ENCODE data around the gene ERP44.
A peak's percentile ranks its signal among the peaks of the same experiment; 100 is the strongest.
"Not testable (repeated sequence)": the region's sequence is repeated elsewhere in the genome, so short reads cannot be mapped to it uniquely, and the experiment has no call there.

The ERP44 gene

DNA sequence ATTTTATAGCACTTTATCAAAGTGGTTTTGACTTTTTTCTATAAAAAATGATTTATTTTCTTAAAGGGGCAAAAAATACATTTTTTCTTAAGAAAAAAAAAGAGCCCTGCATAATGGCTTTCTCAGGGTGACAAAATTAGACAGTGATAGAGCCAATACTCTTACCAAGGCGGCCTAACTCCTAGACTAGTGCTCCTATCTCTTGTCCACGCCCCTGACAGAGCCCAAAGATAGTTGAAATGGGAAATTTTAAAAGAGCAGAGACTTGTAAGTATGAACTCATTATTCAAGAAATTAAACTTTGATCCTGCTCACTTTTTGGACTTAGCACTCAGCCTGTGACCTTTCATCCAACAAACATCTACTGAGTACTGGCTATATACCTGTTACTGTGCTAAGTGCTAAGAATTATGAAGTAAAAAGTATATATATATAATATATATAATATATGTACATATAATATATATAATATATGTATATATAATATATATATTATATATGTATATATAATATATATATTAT is 1.4 kb upstream of the ERP44 start:
- no peak for DNase-seq (ENCODE audit: low read depth in 2 of 2)

DNA sequence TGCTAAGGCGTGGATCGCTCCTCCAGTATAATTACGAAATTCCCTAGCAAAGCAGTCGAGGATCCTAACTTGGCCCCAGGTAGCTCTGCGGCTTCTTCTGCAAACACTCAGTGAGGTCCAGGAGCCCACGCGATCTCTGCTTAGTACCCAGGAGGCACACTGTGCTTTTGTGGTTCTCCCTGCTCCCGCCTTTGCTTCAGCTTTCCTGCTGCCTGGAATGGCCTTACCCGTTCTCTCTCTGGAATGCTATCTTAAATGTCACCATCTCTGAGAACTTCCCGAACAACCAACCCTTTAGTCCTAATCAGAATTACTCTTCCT is 882 bp upstream of the ERP44 start:
- no peak for DNase-seq (ENCODE audit: low read depth in 2 of 2)

DNA sequence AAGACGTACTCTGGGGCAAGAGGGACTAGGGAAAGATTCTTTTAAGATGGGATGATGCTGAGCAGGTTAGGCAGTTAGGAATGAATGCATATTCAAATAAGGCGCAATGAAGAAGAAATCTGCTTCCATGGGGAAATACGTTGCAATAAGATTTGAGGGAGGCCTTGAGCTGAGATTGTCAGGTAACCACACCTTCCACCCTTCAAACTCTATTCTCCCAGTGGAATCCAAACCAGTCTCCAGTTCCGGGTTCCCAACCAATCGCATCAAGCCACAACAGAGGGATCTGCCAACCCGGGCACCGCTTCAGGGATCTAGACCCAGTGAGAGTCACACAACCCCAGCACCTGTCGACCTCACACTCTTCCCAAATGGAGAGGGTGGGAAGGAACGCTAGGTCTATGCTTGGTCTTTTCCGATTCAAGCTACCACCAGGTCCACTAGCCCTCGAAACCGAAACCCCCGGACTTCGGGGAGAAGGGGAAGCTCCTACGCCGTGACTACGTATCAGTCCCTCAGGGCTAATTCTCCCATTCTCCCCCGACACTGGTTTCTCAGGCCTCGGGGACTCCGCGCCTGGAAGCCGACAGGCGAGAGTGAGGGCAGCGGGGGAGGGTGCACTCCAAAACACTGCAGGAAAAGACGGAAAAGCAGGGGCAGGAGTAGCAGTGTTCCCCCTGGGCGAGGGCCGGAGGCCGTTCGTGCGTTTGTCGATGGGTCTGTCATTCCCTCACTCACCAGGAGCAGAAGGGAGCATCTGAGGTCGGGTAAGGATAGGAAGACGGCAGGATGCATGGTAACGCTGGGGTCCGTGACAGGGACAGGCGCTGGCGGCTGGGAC is 534 bp downstream of the ERP44 start:
- no peak for DNase-seq (ENCODE audit: low read depth in 2 of 2)

DNA sequence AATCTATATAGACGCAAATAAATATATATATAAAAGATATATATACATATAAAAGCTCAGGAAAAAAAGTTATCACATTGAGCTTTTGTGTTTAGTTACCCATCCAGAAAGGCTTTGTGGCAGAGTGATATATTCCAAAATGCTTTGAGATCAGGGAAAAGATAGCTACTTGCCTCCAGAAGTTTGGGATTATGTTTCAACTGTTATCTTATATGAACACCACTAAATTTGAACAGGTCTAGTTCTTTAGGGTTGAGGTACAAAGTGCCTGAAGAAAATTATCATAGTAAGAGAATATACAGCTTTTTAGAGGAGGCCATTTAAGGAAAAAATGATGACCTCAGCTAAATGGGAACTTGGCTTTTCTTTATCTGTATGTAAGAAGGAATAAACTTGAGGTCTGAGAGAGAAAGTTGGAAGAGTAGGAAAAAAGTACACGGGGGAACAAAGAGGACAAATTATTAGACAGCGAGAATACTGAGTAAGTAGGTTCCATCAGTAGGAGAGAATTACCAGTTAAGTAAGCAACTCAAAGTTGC is 2.4 kb downstream of the ERP44 start:
- DNase-seq (ENCODE audit: low read depth in 2 of 2): no peak

DNA sequence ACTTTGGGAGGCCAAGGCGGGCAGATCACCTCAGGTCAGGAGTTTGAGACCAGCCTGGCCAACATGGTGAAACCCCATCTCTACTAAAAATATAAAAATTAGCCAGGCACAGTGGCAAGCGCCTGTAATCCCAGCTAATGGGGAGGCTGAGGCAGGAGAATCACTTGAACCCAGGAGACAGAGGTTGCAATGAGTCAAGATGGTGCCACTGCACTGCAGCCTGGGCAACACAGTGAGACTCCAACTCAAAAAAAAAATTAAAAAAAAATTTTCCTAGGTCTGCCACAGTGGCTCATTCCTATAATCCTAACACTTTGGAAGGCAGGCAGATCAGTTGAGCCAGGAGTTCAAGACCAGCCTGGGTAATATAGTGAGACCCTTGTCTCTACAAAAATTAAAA is 4.4 kb downstream of the ERP44 start:
- DNase-seq (ENCODE audit: low read depth in 2 of 2): not testable (repeated sequence)

DNA sequence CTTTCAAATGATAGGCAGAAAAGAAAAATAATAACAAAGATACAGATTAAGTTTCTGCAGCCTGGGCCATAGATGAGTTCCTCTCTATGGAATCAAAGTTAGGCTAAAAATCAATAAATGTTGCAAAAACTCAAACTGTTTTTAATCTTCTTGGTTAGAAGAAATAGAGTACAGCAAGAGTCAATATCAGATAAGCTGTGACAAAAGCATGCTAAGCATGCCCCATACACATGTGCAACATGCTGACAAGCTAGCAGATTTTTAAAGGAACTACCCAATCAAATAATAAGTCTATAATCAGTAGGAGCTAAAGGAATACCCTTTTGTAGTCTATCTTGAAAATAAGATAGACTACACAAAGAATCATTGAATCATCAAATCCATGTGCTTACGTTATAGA is 6.7 kb downstream of the ERP44 start:
- no peak for DNase-seq (ENCODE audit: low read depth in 2 of 2)

DNA sequence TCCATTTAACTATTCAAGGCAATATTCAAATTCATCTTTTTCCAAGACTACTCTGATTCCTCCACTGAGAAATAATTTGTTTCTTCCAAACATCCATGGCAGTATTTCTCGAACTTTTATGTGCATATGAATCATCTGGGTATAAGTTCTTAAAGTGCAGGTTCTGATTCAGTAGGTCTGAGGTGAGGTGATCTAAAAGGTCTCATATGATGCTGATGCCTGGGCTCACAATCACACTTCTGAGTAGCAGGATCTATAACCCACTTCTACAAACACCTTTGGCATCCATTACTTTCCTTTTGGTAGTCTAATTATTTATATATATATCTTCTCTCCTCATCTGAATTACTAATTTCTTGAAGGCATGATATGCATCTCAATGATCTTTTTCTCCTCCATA is 7.2 kb downstream of the ERP44 start:
- DNase-seq (ENCODE audit: low read depth in 2 of 2): no peak

DNA sequence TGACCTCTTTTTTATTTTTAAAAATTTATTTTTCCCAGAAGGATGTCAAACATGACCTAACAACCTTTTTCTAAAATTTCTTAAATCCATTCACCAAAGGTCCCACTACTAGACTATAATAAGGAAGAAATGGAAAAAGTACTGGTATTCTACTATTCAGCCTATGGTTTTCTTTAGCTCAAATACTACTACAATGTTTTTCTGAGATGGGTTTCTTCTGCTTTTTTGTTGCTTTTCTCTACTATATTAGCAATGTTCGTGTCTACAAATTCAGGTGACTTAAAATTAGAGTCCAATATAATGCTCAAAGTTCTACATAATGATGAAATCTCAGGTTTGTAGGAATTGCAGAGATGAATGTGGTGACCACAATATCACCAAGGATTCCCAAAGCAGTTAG is 7.9 kb downstream of the ERP44 start:
- no peak for DNase-seq (ENCODE audit: low read depth in 2 of 2)

DNA sequence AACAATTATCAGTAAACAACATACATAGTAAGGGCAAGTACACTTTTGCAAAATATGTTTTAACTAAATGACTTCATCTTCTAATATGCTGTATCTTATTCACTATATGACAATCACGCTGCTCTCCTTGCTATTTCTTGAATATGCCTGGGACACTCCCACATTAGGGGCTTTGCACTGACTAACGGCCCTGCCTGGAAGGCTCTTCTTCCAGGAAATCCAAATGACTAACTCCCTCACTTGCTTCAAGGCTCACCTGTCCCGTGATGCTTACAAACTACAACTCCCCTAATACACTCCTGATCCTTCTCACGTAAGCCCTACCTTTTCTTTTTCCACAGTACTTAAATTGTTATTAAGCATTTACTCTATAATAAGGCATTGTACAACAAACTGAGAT is 10.6 kb downstream of the ERP44 start:
- no peak for DNase-seq (ENCODE audit: low read depth in 2 of 2)

DNA sequence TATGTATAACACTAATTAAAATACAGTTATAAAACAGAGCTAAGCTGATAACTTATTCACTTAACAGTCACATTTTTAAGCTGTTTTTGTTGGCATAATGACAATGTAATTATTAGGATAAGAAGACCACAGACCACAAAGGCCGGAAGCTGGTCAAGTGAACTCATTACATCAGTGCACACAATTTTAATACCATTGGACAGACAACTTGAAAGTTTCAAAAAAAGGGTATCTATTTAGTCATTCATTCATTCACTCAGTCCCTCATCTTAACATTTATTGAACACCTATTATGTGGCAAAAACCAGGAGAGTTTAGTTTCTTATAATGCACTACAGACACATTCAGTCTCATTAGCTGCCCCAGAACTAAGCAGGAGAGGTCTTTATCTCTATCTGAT is 11.6 kb downstream of the ERP44 start:
- DNase-seq (ENCODE audit: low read depth in 2 of 2): no peak

DNA sequence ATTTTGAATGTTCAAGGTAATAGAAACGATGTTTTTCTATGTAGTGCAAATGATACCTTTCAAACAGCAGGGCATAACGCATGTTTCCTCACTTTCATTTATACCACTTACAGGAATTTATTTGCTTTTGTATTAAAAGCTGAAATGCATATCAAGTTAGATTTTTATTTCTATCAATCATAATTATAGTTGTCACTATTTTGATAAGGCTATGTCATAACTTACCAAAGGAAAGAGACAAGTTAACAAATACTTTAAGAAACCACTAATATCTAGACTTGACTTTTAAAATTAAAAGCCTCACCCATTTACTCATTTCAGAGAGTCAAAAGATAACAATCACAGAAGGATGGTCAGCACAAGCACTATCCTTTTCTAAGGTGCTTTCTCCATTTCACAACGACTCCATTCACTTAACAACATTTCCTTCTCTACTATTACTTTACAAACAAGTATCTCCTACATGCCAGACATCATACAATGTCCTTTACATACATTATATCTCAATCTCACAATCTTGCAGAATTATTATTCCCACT is 12.6 kb downstream of the ERP44 start:
- DNase-seq (ENCODE audit: low read depth in 2 of 2): no peak

DNA sequence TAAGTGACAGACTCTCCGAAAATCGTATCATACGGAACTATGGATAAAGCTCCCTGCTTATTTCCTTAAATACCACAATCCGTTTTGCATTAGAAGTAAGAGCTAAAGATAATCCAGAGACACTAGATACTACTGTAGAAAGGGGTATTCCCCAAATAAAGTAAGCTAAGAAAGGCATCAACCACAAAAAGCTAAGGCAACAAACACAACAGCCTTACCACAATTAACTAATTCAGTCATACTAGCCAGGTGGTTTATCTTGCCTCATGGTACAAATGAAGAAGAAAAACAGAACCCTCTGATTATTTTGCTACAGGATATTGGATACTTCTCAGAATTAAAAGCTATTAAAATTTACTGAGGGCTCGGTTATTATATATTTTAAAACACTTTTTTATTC is 14.1 kb downstream of the ERP44 start:
- DNase-seq (ENCODE audit: low read depth in 2 of 2): no peak

DNA sequence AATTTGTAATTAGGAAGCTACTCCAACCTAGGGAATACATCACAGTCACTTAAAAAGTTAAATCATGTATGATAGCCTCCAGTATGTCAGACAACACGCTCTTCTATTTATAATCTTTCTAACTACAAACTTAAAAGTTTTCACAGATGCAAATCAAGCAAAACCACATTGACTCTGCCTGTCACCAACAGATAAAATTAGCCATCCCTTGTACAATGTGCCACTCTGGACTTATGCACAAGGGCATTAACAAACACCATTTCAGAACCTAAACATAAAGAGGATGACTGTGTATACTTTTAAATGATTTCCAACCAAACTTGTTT is 14.7 kb downstream of the ERP44 start:
- DNase-seq (ENCODE audit: low read depth in 2 of 2): no peak

DNA sequence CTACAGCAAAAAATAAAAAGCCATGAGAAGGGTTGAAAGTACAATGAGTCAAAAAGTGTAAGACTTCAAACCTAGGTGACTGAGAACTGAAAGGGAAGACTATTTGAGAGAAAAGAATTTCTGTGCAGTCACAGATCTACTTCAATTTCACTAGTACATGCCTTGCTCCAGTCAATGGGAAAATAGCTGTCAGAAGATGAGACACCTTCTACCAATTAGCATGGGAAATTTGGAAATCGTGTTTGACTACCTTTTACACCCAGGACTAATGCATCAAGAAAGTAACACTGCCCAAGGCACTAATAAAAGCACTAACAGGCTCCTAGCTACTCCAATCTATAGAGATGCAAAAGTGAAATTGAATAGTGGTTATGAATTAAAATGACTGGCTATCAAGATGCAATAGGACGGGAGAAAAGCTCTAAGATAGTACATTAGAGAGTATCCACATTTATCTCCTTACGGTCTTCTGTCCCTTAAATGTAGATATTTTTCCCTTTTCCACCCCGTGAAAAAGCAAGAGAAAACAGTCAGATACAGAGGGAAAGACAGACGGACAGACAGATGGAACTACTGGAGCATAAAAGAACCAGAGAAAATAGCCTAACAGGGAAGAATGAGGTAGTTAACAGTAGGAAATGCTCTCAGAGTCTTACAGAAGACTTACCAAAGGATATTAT is 15.2 kb downstream of the ERP44 start:
- DNase-seq (ENCODE audit: low read depth in 2 of 2): no peak

DNA sequence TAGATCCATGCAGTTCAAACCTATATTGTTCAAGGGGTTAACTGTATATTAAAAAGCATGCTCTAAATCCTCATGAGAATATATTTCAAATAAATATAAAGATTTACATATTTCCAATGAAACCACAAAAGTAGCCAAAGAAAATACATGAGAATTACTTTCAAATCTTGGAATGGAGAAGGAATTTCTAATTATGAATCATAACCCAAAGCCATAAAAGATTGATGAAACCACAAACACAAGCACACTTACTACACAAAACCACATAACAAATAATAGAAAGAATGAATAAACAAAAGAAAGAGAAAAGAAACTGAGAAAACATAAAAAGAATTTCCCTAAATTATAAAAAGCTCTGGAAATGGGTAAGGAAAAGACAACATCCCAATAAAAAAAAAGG is 16.0 kb downstream of the ERP44 start:
- DNase-seq (ENCODE audit: low read depth in 2 of 2): peak; percentile 37 to 48

DNA sequence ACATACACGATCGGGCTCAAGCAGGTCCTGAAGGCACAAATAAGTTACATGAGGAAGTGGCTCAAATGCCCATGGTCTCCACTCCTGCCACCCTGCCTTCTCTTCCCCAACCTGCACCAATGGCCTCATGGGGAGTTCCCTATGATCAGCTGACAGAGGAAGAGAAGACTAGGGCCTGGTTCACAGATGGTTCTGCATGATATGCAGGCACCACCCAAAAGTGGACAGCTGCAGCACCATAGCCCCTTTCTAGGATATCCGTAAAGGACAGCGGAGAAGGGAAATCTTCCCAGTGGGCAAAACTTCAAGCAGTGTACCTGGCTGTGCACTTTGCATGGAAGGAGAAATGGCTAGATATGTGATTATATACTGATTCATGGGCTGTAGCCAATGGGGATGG is 22.5 kb downstream of the ERP44 start:
- DNase-seq (ENCODE audit: low read depth in 2 of 2): not testable (repeated sequence)

DNA sequence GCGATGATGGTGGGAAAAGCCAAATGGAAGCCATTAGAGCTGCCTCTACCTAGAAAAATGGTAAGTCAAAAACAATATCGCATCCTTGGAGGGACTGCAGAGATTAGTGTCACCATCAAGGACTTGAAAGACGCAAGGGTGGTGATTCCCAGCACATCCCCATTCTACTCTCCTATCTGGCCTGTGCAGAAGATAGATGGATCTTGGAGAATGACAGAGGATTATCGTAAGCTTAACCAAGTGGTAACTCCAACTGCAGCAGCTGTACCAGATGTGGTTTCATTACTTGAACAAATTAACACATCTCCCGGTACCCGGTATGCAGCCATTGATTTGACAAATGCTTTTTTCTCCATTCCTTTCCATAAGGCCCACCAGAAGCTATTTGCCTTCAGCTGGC is 23.8 kb downstream of the ERP44 start:
- DNase-seq (ENCODE audit: low read depth in 2 of 2): no peak

DNA sequence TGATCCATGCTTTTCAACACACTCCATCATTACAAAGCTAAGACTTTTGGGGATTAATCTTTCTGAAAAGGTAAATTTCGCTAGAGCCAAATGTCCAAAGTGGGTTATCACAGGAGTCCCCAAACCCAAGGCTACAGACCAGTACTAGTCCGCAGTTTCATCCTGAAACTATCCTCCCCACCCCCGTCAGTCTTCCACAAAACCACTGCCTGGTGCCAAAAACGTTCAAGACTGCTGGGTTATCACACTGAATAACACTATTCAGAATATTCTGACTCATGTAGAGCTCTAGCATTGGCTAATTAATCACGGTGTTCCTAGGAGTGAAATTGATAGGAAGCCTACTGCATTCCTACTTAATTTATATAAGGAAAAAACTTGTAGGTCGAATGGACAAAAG is 24.7 kb downstream of the ERP44 start:
- no peak for DNase-seq (ENCODE audit: low read depth in 2 of 2)

DNA sequence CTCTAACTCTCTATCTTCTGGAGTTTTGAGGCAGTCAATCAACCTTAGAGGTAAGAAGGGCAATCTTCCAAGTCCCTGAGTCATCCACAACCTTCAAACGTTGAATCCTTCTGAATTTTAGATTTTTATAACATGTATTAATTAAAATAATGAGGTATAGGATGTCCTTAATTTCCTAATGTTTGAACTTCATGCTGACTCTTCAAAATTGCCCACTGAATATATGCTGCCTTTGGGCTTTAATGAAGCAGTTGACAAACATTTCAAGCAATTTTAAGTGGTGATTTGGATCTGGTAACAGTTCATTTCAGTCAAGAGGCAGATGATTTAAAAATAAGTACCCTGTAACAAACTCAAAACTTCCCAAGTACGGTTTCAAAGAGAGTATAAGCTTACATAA is 26.0 kb downstream of the ERP44 start:
- DNase-seq (ENCODE audit: low read depth in 2 of 2): no peak

DNA sequence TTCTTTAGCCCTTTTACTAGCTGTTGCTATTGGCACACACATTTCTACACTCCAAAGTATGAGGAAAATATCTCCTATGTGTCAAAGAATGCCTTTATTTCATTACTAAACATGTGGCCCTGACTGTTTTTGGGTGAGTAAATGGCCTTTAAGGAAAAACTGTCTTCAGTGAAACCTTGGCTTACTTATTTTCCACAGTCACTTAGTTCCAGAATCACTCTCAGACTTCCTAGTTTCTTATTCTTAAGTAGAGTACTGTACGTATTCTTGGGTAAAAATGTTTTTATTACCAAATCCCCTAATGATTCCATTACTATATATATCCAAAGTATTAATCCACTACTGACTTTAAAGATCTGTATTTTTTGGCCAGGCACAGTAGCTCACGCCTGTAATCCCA is 27.5 kb downstream of the ERP44 start:
- no peak for DNase-seq (ENCODE audit: low read depth in 2 of 2)

DNA sequence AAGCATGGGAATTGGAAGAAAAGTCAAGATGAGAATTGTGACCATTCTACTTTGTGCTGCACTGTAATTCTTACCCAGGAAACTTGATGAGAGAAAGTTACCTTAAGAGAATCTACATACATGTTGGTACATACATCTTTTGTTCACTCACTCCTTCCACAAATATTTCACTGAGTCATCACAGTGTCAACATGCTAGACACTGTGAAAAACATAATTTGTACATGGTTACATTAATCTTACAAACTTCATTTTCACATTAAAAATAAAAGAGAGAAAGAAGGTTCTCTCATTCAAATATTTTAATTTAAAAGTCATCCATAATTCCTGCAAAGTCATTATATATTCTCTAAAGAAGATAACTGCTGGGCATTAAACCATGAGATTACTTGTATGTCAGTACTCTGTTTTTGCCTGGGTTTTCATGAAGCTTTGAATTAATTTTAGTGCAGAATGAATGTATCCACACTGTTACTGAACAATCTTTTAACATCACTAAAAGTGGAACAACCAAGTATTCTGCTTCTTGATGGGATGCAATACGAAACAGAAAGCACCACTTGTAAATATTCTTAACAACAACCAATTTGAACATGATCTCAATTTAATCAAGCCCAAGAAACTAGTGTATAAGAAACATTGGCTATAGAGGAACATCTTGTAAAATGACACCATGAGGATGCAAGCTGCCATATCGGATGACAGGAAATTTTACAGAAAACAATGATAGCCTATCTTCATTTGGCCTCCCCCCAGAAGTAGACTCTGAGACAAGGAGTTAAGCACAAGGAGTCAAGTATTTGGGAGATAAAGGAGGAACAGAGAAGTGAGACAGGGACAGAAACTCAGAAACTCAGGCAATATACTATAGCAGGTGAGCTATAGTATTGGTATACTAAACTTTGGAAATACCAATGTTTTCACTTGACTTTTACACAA is 28.4 kb downstream of the ERP44 start:
- DNase-seq (ENCODE audit: low read depth in 2 of 2): no peak

DNA sequence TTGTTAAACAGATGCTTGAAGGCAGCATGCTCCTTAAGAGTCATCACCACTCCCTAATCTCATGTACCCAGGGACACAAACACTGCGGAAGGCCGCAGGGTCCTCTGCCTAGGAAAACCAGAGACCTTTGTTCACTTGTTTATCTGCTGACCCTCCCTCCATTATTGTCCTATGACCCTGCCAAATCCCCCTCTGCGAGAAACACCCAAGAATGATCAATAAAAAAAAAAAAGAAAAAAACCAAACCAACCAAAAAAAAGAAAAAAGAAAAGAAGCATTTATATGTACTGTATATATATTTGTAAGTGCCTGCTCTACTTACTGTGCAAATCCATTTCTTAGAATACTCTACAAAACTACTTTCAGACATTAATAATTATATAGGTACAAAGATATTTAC is 29.7 kb downstream of the ERP44 start:
- DNase-seq (ENCODE audit: low read depth in 2 of 2): not testable (repeated sequence)
